HG02852 (cell line): ENCODE results near the gene CD36.

Source experiments
- ATAC-seq: cut with Tn5 transposase; IDR thresholded peaks from one replicate; pipeline ENCODE4 v1.9.1; 2021; ENCODE audit warnings: mild to moderate bottlenecking, moderate library complexity; ENCODE audit not compliant: unreplicated experiment

CD36 gene

DNA sequence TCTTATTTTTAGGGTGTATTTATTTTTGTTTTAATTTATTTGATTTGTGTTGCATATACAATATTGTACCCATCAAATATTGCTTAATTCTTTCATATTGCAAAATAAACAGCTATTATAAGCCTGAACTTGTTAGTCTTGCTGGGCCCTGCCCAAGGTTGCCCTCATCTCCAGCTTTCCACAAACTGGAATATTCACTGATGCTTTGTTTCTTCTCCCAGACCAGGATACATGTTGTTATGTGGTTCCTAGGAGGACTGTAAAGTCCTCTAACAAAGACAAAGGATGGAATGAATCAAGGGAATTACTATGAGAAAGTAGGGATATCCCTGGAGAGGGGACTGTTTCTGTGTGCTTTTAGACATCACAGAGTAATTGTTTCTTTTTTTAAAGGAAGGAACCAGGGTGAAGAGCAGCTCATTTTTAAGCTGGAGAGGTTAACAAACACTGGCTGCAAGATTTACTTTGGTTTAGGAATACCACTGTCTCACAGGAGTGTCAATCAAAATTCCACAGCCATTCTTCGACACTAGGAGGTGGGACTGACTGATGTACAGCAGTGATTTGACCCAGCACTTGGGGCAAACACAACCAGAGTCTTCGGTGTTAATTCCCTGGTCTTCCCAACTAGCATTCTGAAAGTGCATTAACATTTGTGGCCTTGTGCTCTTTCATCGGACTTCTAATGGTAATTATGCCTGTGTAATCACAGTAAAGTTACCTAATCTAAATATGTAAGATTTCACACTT lies 14.8 kb upstream of the CD36 start:
- no peak for ATAC-seq

DNA sequence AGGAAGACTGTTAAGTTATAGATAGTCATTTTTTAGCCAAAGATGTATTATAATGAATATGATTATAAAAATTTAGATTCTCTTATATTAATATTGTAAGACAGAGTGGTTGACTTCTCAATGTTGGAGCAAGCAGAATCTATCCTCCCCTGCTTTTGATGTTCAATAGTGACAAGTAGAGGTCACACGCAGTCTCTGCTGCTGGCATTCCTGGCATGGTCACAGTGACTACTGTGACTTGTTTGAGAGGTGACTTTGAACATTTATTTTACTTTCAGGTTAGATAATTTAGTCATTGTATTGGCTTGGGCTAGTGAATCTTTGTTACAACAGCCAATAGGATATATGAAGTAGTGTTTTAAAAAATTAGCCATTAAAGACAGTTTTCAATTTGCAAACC lies 13.7 kb upstream of the CD36 start:
- ATAC-seq, result no peak

DNA sequence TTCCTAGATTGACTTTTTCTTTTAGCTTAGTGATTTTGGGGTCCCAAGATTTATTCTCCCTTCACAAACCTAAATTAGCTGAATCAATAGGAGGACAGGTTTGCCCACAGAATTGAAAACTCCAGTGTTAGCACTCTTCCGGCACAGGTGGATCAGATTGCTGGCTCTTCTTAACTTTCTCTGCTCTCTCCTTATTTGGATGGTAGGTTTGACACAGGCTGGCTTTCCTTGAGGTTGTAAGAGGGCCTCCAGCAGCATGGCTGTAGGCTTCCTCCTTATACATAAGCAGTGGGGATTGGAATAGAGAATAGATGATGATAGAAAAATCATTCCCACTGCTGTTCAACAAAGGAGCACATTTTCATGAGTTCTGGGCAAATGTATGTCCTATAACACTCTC lies 9.4 kb upstream of the CD36 start:
- no peak for ATAC-seq

DNA sequence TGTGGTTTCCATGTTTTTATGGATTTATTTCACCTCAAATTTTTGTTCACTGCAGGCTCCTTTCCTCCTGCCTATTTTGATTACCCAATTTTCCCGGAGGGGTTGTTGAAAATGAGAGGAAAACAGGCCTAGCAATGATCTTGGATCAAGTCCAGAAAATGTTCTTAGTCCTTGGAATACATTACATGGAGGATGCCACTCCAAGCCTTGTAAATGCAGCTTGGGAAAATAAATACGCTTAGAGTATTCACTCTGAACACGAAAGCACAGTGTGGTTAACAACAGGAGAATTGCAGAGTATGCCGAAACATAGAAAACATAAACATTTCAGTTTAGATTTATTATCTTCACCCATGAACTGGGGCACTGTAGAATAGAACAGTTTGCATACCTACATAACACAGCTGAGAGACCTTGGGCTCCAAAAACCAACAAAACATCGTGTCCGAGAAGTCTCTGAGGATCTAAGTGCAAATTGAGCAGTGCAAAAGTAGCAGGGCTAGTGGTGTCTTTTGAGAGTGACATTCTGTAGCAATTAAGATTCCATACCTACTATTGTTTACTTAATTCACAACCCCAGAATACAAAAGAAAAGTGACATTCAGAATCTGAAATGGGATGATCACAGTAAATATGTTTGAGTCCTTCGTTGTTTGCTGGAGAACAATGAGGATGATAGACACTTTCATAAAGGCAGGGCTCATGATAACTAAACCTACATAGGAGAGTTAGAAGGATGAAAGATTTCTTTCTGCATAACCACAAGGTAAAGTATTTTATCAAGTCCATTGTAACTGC lies 7.6 kb upstream of the CD36 start:
- ATAC-seq, result no peak

DNA sequence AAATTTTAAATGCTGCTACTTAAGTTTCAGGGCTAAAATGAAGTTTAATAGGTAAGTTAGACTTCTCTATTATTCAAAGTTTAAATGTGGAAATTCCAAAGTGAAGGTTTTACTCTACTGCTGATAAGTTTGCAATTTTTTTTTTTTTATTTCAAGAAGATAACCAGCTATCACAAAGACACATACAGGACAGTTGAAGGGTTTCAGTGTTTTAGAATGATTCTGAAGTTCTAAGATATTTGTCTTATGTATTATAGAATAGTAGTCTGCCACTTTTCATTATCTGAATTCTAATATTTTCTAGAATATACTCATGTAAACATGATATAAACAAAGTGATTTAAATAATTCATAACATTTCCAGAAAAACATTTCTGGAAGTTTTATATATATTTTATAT lies 7.0 kb upstream of the CD36 start:
- no peak for ATAC-seq

DNA sequence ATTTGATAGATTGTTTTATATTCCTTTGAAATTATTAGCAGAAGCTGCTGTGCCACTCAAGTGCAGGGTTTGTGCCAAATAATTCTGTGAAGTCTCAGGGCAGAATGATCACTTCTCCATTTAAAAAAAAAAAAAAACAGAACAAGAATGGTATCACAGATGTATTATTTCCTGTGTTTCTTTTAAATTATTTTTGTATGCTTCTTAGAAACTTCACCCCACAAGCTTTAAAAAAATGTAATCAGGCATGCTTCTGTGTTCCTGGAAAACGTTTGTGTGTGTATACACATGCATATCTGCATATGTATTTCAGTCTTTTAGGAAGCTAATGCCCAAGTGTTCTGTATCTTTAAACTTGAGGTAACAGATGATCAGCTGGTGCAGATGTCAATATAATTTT lies 6.3 kb upstream of the CD36 start:
- no peak for ATAC-seq

DNA sequence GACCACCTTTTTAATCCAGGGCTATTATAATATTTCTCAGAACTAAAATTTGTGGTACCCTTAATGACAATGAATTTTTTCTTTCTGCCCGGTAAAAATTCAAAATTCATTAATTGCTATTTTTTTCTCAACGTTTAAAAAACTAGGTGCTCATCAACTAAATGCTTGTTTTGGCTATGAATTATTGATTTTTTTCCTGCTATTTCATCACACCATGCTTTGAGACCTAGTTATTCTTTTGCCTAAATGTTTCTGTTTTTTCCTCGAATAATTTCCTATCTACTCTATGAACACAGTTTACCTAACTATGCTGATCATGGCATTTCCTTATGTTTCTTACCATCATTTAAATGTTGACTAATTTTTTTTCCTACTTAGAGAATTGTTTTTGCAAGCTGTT lies 5.6 kb upstream of the CD36 start:
- no peak for ATAC-seq

DNA sequence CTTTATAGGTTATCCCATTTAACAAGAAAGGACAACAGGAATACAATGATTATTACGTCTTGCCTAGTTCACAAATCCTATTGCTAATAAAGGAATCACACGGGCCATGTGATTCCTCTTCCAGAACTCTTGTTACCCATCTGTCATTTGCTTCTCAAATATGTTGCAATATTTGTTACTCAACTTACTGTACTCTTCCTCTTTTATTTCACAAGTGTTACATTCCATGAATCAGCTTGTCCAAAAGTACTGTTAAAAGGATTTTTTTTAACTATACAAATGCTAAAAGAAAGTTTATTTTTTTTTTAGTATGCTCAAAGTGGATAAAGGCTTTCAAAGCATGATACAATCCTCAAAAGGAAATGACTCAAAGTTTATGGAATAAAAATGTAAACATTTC lies 3.9 kb upstream of the CD36 start:
- ATAC-seq, result no peak

DNA sequence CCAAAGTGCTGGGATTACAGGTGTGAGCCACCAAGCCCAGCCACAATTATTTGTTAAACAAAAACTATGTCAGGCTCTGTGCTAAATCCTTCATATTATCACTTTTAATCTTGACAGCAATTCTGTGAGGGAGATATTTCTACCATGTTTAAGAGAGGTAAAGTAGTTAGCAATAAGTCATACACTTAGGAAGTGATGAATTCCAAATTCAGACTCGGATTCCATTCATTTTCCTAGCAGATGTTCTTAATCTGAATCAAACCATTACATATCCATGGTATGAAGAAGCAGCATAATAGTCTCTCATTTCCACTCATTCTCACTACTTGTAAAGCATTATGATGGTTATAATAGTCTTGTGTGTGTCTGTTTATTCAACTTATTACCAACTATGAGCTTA lies 2.9 kb upstream of the CD36 start:
- ATAC-seq, result no peak

DNA sequence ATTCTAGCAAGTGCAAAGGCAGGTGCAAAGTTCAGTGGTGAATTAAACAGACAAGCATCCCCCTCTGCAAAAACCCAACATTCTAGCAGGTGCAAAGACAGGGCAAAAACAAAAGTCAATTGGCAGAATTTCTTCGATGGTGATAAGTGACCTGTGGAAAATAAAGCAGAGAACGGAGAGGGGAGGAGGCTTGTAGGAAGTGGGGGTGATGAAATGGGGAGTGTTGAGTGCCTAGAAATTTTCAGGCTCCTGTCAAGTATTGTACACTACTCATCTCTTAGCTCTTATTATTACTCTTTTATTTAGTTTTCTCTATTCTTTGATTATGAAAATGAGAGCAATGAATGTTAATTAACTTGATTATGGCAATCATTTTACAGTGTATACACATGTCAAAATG lies 2.4 kb upstream of the CD36 start:
- no peak for ATAC-seq

DNA sequence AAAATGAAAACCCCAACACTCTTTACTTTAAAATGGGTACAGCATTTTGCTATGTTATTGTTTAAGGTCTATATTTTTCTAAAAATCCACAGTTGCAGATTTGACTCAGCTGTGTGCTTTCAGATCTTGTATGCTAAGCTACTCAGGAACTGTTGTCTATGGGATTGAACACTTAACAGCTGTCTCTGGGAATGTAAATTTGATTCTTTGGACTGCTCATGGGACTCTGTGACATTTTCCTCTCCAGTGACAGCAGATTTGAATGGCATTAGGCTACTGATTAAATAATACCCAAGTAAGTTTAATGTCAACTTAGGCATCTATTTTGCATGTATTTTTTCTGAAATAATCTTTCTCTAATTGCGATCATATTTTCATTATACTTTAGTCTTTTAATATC lies 1.7 kb upstream of the CD36 start:
- ATAC-seq, result no peak

DNA sequence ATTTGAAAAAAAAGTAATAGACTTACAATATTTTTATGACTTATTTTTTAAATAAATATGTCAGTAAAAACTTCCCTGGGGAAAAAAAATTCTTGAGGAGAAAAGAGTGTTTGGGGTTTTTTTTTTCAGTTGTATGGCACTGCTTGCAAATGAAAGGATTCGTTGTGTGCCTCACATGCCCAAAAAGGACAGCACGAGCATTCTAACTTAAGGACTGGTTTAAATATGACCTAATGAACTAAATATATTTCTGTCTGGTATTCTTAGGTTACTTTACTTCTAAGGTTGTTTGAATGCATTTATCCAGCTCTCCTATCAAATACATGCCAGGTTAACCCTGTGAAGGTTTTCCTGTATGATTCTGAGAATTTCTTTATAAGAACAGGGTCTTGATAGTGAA lies 988 bp upstream of the CD36 start:
- no peak for ATAC-seq

DNA sequence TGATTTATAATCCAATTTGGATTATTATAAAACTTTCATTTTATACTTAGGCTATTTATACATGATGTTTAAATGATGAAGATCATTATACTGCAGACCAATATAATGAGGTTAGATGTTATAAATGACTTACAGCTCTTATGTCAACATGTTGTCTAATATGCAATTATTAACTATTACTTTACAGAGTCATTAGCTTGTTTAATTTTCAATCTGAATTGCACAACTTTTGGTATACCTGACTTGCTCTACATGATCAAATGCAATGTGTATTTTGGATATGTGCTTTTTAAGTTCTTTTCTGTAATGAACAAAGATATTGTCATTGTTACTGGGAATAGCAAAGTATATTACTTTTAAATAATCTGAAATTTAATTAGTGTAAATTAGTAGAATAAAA lies 569 bp downstream of the CD36 start:
- no peak for ATAC-seq

DNA sequence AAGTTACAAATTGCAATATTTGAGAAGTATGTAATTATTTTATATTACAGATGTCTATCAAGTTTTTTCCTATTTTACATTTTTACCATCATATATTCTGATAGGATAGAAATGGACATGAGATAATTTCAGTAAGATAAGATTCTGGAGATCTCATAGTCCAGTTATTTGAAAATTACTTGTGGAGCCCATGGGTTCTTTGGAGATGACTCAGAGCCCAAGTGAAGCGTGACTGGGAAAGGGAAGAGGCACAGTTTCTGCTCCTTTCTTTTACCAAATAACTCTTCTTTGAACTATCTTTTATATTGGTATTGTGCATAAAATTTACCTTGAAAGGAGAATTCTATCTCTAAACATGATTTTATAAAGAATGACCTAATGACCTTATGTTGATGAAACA lies 2.4 kb downstream of the CD36 start:
- ATAC-seq, result no peak

DNA sequence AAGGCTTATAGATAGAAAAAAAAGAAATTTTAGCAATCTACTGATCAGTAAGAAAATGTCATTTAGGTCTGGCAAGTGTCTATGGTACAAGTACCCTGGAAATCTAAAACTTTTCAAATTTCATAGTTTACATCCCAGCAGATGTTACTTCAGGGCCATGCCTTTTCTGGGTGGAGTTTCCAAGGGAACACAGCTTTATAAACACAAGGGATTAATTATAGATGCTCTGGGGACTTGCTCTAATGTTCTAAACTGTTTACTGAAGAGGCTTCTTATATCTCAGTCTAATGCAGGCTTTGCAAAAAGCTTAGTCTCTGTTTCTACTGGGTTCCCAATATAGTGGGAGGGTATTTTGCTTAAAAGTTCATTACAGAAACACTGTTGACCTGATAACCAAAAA lies 3.1 kb downstream of the CD36 start:
- ATAC-seq, result no peak

DNA sequence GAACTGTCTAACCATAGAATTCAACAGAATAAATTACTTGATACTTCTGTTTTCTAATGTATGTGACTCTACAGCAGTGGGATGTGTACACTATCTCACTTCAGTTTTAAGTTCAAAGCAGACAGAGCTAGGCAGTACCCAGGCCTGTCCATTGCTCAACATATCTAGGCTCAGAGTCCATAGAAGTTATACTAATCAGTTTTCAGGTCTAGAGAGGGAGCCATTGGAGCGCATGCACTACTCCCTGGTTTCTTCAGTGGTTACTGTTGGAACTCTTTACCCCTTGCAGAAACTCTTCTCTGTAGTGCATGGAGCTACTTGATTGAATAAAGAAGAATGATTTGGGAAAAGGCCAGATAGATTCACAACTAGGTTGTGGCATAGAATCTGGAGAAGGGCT lies 4.4 kb downstream of the CD36 start:
- no peak for ATAC-seq

DNA sequence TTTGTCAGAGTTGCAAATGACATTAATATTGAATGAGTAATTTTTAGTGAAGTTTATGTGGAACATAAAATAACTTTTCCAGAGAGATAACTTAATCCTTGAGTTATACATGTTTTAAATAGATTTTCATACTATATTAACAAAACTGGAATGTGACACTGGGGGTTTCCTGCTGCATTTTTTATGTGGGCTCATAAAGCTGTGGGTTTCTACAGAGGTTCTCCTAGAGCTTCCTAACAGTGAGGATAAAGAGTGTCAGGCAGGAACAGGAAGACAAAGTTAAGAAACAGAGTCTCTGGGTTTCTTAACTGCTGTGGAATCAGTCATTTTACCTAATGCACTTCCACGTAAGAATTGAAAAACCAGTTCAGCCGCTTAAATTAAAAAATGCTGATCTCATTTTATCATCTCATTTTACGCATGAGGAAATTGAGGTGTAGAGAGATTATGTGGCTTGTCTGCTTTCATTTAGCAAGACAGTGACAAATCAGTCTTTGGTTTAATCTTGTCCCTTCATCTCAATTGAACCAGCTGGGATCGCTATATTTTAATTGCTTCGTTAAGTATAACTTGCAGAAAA lies 5.0 kb downstream of the CD36 start:
- no peak for ATAC-seq

DNA sequence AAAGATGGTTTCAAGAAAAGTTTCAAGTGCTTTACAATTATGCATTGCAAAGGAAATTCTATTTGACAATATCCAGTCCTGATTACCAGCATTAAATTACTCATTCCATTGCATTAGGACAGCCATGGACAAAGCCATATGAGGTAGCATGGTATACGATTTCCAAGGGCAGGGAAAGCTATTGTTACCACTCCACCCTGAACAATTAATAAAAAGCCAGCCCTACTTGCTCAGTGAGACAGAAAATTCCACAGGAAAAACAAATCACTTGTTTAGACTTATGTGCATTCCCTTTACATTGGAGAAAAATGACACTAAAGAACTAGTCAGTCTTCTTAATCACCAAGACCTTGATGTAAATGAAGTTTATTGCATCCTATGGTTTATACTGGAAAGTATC lies 5.6 kb downstream of the CD36 start:
- no peak for ATAC-seq

DNA sequence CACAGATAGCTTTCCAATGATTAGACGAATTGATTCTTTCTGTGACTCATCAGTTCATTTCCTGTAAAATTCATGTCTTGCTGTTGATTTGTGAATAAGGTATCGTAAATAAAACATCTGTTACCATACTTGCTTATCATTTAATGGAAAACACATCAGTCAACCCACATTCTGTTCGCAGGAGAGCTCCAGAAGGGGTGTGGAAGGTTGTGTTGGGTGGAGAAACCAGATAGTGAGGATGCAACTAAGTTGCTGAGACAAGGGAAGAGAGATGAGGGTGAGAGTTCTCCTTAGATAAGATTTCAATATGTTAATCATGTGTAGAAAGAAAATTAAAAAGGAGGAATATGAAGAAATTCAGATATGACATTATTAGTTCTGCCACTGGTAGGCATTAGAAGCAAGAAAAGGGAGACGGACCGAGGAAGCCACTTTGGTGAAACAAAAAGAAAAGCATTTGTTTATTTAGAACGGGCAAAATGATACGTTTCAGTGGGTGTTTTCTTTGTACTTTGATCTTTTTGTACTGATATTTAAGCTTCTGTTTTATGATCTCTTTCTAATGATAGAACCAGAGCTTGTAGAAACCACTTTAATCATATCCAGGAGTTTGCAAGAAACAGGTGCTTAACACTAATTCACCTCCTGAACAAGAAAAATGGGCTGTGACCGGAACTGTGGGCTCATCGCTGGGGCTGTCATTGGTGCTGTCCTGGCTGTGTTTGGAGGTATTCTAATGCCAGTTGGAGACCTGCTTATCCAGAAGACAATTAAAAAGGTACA lies 7.8 kb downstream of the CD36 start:
- ATAC-seq, result no peak

DNA sequence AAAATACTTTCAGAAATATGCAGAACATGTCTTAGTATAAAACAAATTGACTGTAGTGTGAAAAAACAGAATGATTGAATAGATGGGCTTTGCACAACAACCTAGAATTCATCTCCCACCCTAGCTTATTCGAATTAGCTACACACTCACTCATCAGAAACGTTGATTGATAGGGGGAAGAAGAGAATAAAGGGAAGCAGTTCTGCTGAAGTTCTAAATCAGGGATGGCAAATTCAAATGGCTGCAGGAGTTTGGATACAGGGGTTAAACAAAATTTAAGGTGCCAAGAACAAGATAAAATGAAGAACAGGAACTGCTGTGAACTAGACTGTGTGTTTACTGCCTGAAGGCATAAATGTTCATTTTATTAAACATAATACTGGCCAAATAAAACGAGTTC lies 9.0 kb downstream of the CD36 start:
- no peak for ATAC-seq

DNA sequence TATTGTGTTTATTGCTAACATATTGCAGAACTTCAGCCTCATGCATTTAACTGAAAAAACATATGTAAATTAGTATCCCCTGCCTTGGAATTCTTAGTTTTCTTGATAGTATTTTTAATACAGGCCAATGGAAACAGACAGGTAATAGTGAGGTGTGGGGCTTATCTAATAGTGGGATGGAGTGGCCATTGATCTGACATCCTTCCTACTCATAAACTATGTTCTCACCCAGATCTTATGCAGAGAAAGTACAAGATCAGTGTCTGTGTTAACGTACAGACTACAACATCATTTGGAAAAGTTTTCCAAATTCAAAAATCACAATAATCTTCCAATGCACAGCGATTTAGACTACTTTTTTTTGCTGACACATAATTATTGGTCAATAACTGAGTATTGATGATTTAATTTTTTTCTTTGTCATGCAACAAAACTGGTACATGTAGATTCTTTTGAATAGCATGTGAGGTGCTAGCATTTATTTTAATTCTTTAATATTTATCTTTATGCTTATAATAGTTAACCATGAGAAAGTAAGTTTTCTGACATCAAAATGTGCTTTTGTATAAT lies 9.7 kb downstream of the CD36 start:
- no peak for ATAC-seq
